GM12874 (cell line): ENCODE data around the gene ASS1.

Experiments
- CTCF ChIP-seq: IDR thresholded peaks from 2 replicates; pipeline ENCODE4 v1.5.1; 2011; ENCODE audit warnings: low read depth, mild to moderate bottlenecking, control low read depth, low read length, moderate library complexity; ENCODE audit not compliant: insufficient read depth

ASS1 gene

GRCh38 chr9:130402645-130403440 lies 41.9 kb upstream of the ASS1 start:
- TF ChIP-seq CTCF: no peak

- no peak for TF ChIP-seq CTCF
Measured at GRCh38 chr9:130405657-130406257, 39.0 kb upstream of the ASS1 start.

DNA sequence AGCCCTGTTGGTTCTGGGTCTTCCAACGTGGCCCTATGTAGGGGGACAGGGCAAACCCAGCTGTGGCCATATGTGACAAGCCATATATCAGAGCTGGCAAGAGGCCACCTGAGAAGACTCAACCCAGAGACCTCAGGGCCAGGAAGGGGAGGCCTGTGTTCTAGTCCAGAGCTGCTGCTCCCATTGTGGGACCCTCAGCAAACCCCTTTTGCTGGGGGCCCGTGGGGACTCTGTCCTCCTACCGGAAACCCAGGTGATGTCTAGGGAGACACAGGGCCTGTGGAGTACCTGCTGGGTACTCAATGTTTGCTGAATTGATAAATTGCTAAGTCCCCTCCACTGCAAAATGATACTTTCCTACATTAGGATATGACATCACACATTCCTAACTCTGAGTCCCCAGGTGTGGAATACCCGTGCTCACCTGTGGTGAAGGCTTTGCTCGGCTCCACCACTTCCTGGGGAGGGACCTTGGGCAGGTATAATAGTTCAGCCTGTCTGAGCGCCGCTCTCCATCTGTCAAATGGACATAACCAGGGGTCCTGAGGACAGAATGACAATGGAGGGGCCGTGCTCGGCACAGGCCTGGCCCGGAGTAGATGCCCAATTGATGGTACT lies 38.4 kb upstream of the ASS1 start:
- TF ChIP-seq CTCF: no peak

DNA sequence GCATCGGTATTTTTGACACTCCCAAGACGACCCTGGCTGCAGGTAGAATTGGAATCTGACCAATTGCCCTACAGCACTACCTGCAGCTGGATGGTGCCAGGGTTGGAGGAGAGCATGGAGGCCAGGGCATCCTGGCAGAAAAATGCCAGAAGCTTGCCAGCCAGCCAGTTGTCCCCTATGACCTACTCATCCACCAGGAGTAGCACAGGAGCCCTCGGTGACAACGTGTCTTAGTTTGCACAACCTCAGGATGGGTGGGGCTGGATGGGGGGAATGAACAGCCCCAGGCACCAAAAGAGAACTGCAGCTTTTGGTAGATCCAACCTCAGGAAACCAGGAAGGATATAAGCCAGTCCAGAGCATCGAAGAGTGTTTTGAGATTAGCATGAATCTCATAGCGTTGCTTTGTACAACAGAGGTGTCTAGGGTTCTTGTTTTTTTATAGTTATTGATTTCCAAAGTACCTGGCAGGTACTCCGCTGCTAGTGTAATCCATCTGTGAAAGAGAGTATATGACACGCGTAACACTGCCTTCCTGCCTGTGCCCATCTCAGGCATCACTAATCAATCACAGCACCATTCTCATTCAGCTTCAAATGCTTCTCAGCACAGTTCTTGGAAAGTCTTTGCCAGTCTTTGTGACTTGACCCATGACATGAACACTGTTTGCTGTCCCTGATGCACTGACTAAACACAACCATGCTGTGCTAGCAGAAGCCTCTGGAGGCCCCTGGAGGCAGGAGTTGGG lies 36.7 kb upstream of the ASS1 start:
- TF ChIP-seq CTCF: no peak

GRCh38 chr9:130408669-130409068 lies 36.1 kb upstream of the ASS1 start:
- TF ChIP-seq CTCF: 0 out of 2 replicates have a peak, but pooled peaks have one; percentile 4

- no peak for TF ChIP-seq CTCF
Measured at GRCh38 chr9:130409246-130409645, 35.5 kb upstream of the ASS1 start.

DNA sequence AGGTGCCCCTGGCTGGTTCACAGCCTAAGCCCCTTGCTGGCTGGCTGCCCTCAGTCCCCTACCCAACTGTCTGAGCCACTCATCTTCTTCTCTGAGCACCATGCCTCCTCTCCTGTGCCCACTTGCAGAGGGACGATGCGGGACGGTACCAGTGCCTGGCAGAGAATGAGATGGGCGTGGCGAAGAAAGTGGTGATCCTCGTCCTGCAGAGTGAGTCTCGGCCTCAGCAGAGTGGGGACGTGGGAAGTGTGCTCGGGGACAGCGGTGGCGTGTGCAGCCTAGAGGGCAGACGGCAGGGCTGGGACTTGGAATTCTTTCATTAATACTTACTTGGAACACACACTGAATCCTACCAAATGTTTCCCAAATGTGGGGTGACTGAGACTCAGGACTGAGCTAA lies 34.3 kb upstream of the ASS1 start:
- no peak for TF ChIP-seq CTCF
